ENCODE measurements around the gene FA2H.
"Not testable (repeated sequence)": the region's sequence is repeated elsewhere in the genome, so short reads cannot be mapped to it uniquely, and the experiment has no call there.

Gene FA2H

DNA sequence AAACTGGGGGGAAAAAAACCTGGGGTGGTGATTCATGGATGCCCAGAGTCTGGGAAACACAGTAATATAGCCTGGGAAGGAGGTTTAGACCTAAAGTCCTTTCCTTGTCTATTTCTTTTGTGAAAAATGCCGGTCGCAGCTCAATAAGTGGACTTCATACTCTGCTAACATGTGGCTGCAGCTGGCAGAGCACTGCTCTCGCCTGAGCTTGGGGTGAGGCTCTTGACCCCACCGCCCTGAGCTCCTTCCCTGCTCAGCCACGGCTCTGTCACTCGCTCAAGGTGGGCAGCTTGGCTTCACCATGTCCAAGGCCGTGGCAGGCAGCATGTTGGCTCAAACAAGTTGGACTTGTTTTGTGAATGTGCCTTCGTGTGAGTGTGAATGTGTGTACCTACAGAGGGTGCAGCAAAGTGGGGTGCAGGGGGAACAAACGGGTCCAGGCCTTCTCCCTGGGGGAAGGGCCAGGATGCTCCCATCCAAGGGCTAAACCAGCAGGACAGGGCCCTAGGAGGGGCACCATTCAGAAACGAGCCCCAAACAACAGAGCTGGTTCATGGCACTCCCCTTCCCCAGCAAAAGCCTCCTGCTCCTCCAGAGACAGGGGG is 4.9 kb downstream of the FA2H start:
- no peak for DNase-seq

DNA sequence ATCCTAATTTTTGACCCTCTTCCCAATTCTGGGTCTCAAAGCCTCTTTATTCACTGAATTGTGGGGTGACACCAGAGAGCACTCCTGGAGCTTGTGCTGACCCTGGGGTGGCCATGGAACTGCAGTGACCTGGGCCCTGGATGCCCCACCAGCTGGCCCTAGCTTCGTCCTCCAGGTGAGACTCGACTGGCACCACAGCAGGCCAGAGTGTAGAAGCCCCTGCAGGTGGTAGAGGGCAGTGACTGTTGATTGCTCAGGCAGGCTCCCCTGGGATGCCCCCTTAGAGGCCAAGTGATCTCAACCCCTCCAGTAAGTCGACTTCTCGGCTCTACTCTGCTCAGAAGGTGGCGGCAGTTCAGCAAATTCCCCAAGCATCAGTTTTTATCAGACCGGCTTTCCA is 6.4 kb downstream of the FA2H start:
- DNase-seq: no peak

DNA sequence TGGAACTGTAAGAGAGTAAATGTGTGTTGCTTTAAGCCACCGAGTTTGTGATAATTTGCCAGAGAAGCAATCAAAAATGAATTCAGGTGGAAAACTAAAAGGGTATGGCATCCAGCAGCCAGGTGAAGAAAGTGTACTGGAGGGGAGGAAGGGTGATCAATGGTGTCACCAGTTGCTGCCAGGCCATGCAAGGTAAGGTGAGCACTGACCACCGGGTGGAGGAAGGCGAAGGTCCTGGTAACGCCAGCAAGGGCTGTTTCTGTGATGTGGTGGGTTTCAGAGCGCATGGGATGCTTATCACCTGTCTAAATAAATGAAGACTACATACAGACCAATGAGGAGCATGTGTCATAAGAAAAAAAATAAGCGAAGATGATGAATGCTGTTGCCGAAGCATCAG is 6.9 kb downstream of the FA2H start:
- no peak for DNase-seq

DNA sequence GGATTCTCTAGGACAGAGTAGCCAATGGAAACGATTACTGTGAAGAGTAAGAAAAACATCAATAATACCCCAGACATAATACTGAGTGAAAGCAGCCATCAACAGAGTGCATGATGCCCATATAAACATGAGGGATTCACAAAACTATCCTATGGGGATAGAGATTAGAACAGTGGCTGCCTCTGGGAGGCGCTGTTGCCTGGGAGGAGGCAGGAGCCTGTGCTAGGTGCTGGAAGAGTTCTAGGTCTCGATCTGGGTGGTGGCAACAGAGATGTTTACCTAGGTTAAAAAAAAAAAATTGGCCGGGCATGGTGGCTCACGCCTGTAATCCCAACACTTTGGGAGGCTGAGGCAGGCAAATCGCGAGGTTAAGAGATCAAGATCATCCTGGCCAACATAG is 7.9 kb downstream of the FA2H start:
- DNase-seq: no peak

DNA sequence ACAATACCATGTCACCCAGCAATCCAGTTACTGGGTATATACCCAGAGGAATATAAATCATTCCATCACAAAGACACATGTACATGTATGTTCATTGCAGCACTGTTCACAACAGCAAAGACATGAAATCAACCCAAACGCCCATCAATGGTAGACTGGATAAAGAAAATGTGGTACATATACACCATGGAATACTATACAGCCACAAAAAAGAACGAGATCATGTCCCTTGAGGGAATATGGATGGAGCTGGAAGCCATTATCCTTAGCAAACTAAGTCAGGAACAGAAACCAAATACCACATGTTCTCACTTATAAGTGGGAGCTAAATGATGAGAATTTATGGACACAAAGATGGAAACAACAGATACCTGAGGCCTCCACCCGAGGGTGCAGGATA is 10.4 kb downstream of the FA2H start:
- not testable (repeated sequence) for DNase-seq

DNA sequence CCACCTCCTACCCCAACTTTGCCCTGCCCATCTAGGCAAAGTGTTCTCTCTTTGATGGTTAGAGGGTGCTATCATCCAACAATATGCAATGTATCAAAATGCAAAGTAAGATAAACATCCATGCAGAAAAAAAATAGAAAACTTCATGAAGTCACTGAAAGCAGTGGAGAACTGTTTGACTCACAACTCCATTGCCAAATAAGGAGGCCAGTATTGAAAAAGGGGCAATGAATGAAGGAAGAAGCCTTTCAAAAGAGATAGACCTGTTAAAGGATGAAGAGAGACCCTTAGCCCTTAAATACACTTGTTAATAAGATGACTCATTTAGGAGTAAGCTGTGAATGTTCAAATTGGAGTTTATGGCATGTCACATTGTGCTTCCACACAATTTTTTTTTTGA is 13.0 kb downstream of the FA2H start:
- no peak for DNase-seq

DNA sequence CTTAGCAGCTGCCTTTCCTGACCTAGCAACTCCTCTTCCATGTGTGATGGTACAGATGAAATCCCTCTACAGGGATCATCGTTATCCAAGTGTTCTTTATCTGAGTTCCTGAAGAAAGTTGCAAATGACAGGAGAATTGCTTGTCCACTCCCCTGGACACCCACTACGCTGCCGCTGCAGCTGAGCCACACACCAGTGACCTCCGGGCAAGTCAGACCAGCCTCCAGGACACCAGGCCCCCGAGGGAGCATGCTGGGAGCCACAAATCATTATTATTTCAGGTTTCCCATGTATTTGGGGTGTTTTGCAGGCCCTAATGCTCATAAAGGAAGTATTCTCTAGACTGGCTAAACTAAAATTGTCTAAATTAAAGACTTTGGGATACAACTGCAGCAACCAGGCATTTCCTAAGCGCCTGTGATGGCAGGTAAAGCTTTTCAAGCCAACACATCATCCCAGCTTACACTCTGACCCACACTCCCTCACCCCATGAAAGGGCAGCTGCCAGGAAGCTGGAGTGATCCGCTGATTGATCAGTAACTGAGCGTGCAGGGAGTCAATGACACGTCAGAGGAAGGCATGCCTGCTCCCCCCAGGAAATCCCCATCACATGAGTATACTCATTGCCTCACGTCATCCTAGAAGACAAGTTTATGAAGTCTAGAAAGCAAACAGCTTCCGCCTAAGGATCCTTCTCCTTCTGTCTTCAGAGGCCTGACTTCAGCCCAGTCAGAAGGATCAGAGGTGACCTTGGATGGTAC is 14.4 kb downstream of the FA2H start:
- no peak for DNase-seq

DNA sequence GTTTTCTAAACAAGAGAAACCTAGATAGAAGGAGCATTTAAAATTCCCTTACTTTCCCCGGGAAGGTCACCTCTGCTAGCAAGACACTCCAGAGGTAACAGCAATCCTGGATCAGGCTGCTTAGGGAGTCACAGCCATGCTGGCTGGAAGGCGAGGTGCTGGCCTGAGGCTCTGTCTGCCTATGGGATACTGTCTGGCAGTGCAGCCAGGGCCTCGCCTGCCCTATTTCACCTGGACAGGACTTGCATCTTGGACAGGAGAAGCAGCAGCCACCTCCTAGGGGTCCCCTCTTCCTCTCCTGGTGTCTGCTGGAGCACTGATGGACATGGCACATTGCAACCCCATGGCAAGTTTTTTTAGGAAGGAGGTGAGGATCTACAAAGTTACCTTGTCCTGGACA is 15.1 kb downstream of the FA2H start:
- DNase-seq: no peak

DNA sequence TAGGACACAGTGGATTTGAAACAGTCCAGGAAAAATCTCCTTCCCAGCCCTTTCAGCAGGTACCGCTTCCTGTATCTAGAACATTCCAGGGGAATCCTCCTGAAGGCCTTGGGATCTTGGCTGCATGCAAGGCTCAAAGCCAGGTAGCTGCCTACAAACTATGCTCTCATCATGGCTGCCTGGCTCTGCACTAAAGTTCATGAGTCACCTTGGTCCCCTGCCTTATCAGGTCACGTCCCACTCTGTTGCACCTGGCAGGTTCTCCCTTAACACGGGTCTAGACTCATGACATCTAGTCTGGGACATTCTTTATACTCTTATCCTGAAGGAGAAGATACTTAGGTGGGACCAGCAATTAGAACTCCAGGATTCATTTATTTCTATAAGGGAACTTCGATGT is 15.8 kb downstream of the FA2H start:
- no peak for DNase-seq

DNA sequence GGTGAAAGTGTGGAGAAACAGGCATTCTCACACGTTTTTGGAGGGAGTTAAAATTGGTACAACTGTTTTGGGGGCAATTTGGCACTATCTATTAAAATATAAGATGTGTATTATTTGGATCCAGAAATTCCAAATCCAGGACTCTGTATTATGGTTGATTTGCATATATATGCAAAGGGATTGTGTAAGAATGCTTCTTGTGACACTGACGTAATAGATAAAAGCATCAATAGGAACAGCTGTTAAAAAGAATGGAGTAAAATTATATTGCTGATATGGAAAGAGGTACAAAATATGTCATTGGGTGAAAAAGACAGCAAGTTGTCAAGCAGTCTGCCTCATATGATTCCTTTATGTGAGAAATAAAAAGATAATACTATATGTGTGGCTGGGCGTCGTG is 17.3 kb downstream of the FA2H start:
- no peak for DNase-seq

DNA sequence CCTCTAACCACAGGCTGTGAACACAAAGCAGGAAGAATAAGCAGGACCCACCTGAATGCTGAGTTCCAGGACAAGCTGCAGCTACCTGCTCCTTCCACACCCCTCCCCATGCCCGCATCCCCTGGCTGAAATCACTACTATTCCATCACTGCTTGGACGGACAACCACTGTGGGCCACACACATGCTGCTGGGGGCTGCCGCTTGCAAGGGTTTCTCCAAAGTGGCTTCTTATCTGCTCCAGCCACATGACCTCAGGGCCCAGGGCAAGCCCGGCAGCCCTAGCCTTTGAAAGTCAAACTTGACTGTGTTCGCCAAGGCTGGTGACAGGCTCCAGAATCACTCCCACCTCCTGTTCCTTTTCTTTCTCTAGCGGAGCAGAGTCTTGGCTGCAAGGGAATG is 18.4 kb downstream of the FA2H start:
- DNase-seq: no peak

DNA sequence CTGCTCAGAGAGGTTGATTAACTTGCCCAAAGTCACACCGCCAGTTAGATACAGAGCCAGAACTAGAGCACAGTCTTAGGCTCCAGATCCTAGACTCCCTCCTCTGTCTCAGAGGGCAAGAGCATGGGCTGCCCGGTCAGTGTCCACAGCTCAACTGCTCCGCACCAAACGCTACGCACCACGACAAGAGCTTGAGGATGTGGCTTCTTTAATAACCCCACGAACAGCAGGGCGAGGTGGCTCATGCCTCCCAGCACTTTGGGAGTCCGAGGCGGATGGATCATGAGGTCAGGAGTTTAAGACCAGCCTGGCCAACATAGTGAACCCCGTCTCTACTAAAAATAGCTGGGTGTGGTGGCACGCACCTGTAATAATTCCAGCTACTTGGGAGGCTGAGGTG is 21.4 kb downstream of the FA2H start:
- no peak for DNase-seq

DNA sequence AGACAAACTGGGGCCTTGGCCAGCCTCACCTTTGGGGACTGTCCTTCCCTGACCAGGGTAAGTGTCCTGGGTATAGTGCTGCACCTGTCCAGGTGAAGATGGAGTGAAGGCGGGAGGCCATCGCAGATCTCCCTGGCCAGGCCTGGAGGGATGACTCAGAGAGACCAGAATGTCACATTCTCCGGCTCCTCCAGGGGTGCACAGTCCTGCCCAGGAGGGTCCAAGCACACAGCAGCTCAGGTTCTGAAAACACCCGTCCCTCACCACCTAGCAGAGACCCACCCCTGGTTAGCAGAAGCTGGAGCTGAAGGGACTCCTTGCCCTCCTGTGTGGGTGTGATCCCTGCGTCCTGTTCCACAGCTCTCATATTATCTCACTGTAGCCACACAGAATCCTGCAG is 21.9 kb downstream of the FA2H start:
- DNase-seq: no peak

DNA sequence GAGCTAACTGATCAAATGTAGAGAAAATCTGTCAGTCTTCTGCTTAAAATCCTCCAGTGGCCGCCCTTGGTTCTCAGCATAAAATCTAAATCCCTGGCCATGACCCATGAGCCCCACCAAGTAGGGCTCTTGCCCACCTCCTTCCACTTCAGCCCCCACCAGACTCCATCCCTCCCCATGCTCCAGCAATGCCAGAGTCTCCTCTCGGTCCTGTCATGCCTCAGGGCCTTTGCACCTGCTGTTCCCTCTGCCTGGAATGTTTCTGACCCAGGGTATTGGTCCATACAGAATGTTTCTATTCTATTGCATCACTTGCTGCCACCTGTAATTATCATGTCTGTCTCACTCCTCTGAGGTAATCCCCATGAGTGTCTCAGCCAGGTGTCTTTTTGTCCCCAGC is 22.4 kb downstream of the FA2H start:
- no peak for DNase-seq

DNA sequence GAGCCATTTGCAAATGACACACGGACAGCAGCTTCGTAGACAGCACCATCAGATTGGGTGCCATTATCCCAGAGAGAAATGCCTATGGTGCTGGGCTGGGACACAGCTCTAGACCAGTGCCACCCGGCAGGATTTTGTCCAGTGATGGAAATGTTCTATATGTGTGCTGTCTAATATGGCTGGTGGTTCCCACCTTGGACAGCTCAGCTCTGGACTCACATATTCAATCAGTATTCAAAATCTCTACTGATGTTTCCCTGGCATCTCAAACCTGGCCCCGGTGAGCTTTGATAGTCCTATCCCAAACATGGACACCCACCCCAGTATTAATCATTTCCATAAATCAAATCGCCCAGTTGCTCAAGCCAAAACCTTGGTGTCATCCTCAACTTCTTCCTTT is 23.0 kb downstream of the FA2H start:
- no peak for DNase-seq

DNA sequence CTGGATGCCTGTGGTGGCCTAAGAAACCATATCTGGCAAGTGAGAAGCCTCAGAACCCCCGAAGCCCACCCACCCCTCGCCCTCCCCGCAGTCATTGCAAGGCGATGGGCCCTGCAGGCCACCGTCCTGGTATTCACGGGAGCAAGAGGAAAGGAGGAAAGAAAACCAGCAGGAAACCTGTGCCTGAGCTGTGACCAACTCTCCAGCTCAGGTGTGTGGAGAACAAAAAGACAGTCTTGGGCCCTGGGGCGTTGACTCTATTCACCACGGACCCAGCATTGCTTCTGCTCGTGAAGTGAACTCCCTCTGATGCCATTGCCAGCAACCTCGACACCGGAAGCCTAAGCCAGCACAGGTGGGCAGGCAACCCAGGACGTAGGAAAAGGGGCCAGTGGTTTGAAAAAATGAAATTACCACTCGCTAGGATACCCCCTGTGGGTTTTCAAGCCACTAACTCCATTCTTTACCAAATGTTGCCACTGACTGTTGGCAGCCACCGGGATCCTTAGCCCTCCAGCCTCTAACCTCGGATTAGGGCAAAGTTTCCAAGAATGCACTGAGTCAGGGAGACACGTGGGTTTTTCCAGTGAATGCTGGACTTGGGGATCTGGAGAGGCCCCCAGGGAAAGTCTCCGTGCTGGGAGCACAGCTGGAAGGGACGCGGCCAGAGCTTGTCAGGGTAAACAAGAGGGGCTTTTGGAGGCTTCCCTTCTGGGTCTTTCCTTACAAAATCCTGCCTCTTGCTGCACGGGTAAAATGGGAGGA is 25.1 kb downstream of the FA2H start:
- DNase-seq: no peak

DNA sequence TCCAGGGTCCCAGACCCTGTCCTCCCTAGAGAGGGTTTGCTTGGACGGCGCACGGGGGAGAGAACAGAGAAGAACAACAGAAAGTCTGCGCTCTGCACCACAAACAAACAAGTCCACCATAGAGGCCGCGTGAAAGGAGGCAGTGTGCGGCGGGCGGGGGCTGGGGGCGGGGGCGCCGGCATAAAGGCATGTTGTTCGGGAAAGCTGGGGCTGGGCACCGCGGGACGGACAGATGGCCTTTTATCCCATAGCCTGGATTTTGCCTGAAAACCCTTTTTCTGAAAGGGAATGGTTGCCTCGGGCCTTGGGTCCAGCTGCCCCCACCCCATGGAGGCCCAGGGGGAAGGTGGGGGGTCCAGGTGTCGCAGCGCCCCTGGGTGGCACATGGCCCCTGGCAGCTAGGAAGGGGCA is 26.0 kb downstream of the FA2H start:
- DNase-seq: no peak

DNA sequence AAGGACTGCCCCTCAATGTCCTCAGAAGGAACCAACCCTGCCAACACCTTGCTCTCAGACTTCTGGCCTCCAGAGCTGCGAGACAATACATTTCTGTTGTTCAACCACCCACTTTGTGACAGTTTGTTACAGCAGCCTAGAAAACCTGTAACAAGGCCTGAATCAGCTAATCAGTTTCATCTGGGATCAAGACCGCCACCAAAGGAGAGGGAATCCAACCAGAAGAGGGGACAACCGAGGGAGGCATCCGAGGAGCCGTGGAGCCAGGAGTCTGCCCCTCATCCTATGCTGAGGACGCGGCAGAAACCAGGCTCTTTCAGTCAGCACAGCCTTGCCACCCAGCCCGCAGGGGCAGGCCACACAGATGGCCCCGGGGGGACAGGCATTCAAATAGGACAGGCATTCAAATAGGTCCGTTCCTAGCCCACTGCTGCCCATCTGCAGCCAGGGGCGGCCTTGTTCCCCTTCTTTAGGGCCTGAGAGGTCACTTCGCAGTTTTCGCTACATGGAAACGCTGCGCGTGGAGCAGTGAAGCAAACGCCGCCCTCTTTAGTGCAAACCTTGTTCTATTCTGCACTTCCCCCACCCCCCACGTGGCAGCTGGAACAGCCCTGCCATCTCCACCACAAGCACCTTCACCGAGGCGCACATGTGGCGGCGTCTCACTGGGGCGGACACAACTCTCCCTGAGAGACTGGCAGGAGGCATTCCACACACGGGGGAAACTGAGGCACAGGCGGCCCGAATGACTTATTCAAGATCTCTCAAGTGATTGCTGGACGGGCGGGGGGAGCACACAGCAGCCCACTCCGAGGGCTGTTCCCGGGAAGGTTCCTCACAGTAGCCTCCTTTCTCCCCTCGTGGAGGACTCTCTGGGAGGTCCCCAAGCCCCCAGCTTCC is 26.7 kb downstream of the FA2H start:
- no peak for DNase-seq

DNA sequence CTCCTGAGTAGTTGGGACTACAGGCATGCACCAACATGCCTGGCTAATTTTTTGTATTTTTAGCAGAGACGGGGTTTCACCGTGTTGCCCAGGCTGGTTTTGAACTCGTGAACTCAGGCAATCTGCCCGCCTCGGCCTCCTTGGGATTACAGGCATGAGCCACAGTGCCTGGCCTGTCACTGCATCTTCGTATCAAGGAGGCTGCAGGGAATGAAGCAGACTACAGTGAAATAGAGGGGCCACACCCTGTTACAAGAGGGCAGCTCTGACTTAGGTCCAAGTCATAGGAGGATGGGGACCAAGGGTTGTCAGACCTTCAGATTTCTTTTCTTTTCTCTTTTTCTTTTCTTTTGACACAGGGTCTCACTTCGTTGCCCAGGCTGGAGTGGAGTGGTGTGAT is 28.7 kb downstream of the FA2H start:
- DNase-seq: no peak

DNA sequence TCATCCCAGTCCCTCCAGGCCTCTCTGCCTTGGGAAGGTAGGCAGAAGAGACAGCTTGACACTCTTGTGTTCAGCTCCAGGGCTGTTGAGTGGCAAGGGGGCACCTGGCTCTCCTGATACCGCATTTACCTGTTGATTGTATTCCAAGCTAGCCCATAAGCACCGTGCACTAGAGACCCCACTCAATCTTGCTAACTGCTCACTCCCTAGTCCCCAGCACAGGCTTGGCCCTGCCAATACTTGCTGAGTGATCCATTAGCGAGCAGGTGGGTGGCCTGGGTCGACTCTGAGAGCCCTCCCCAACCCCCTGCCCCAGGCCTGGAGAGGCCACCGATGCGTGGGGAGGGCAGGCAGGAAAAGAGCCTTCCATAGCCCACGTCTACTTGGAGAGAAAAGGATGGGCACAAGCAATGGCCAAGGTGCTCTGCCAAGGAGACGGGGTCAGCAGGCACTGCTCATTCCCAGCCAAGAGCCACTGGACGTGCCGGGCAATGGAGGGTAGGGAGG is 29.5 kb downstream of the FA2H start:
- no peak for DNase-seq

DNA sequence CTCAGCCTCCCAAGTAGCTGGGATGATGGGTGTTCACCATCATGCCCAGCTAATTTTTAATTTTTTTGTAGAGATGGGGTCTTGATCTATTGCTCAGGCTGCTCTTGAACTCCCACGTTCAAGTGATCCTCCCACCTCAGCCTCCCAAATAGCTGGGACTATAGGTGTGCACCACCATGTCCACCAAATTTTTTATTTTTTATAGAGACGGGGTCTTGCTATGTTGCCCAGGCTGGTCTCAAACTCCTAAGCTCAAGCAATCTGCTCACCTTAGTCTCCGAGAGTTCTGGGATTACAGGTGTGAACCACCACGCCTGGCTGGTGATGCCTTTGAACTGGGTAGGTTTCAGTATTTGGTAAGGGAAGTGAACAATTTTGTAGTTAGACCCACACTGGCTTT is 30.1 kb downstream of the FA2H start:
- no peak for DNase-seq

DNA sequence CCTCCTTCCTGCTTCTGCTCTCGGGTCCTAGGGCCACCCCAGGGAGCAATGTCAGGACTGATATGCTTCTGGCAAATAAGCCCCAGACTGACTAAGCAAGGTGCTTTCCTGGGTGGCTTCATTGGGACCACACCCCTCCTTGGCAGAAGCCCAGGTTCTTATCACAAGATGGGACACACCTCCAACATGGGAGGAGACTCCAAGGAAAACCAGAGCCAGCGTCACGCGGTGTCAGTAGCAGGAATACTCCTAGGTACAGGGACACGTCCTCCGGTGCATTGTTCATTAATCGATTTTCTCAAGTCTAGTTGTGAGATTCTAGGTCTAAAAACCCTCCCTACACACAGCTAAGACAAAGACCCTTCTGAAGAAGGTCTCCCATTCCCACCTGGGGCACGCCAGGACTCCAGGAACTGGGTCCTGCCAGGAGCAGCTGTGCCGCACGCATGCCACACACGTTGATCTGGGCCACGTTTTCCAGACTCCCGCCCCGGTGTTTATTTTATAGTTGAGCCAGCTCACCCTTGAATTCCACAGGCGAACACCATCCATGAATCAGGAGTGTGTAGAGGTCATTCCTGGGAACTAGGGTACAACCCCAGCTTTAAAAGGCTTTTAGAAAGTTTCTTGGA is 30.8 kb downstream of the FA2H start:
- no peak for DNase-seq

Measured in activated CD4-positive, alpha-beta T cell treated with anti-CD3 and anti-CD28 coated beads for 1 hour (primary cell).